Fibroblast of pulmonary artery (primary cell): ENCODE results near the gene DNLZ.

Source experiments
- DNase-seq: peaks from one replicate; pipeline ENCODE4 v3.0.0-alpha.2; 2010; ENCODE audit warnings: low read depth
- H3K4me3 ChIP-seq: replicated peaks from 2 replicates; pipeline ENCODE4 v1.5.1; 2011; ENCODE audit warnings: low read depth, mild to moderate bottlenecking, control low read depth, low read length, moderate library complexity
- TF ChIP-seq, protein P1 (sequence below): IDR thresholded peaks from 2 replicates; pipeline ENCODE4 v1.5.1; 2011; ENCODE audit warnings: mild to moderate bottlenecking, control low read depth, low read length, inconsistent platforms; ENCODE audit errors: missing control alignments

The DNLZ gene

GRCh38 chr9:136343121-136343883 lies 20.2 kb downstream of the DNLZ start:
- TF ChIP-seq, protein P1, sequence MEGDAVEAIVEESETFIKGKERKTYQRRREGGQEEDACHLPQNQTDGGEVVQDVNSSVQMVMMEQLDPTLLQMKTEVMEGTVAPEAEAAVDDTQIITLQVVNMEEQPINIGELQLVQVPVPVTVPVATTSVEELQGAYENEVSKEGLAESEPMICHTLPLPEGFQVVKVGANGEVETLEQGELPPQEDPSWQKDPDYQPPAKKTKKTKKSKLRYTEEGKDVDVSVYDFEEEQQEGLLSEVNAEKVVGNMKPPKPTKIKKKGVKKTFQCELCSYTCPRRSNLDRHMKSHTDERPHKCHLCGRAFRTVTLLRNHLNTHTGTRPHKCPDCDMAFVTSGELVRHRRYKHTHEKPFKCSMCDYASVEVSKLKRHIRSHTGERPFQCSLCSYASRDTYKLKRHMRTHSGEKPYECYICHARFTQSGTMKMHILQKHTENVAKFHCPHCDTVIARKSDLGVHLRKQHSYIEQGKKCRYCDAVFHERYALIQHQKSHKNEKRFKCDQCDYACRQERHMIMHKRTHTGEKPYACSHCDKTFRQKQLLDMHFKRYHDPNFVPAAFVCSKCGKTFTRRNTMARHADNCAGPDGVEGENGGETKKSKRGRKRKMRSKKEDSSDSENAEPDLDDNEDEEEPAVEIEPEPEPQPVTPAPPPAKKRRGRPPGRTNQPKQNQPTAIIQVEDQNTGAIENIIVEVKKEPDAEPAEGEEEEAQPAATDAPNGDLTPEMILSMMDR, result no peak
- H3K4me3 ChIP-seq, result no peak overlapping the region
- DNase-seq, result no peak

- DNase-seq, result peak; percentile 71
- TF ChIP-seq, protein P1, result no peak
- H3K4me3 ChIP-seq, result no peak overlapping the region
These were observed 21.1 kb downstream of the DNLZ start for GRCh38 chr9:136342181-136343120.

- no peak overlapping the region for H3K4me3 ChIP-seq
- TF ChIP-seq, protein P1, result no peak
- DNase-seq, result no peak
These were observed 21.8 kb downstream of the DNLZ start for GRCh38 chr9:136341769-136342168.

- TF ChIP-seq, protein P1, result no peak
These were observed 22.4 kb downstream of the DNLZ start for GRCh38 chr9:136341042-136341655.

GRCh38 chr9:136340356-136341041 lies 23.0 kb downstream of the DNLZ start:
- no peak for DNase-seq
- TF ChIP-seq, protein P1, result no peak
- H3K4me3 ChIP-seq, result no peak overlapping the region

More at GRCh38 chr9:136341042-136341655, 22.4 kb downstream of the DNLZ start:
- H3K4me3 ChIP-seq, result no peak overlapping the region
- DNase-seq, result no peak

DNA sequence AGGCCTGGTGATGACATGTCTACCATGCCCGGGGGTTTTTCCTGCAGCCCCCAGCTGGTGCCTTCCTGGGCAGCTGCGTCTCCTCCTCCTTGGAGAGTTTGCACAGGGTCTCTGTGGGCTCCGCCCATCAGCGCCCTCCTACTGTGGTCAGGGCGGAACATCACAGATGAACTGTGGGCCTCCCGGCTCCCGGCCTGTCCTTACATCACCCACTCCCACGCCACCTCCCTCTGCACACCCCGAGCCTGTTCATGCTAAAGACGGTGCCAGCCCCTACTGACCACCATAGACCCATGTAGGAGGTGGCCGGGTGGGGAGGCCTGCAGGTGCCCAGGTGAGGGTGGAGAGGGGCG lies 23.6 kb downstream of the DNLZ start:
- TF ChIP-seq, protein P1, result no peak
- no peak for DNase-seq
- H3K4me3 ChIP-seq, result no peak overlapping the region
